DMS 273 treated with DMSO at 0.1 percent for 48 hours (cell line): ENCODE results near the gene PDE4B.

Source experiments
- DNase-seq: peaks from one replicate; lab custom pipeline; 2025; lab: John Stamatoyannopoulos, UW

The PDE4B gene

GRCh38 chr1:66285618-66286270 lies 493.0 kb downstream of the PDE4B start:
- no peak for DNase-seq

DNA sequence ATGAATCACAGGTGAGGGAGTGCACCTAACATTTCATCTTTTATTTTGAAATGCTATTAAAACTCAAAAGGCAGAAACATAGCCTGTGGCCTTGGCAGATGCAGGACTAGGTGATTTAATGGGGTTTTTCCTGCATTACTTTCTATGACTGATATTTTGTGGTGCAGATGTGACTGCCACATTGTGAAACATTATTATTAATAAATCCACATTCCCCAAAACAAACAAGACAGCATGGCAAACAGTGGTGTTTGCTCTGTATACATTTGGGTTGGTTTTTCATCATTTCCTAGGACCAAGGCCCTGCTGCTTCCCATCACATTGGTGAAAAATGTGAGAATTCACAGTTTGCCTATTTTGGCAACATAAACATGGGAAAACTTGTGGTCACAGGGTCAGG lies 493.6 kb downstream of the PDE4B start:
- no peak for DNase-seq

- DNase-seq: no peak
These were observed 495.4 kb downstream of the PDE4B start for GRCh38 chr1:66288048-66288447.

DNA sequence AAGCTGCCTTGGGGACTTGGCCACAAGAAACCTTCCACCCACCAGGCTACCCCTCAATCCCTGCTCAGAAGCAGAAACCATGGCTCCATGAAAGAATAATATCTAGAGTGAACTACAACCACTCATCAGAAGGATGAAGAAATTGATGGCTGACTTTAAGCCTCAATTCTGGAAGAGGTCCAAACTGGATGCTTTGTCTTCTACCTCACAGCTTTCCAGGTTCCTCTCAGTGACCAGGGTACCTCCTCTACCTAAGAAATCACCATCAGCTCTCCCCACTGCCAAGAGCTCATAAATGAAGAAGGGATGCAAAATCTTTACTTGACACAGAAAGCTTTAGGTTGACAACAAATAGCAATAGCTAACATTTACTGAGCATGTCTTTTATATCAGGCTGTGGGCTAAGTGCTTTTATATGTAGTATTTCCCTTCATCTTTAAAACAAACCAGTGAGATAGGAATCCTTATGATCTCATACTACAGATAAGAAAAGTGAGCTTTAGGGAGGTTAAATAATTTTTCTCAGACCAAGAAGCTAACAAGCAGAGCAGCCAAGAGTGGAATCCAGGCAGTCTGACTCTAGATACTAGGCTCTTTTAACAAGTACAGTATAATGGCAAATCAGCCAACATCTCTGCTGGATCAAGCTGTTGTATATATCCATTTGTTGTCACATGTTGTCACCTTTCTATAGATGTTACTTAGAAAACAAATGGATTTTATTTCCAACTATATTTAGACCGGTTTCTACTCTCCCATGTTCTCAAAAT lies 498.3 kb downstream of the PDE4B start:
- DNase-seq: no peak

GRCh38 chr1:66291531-66291864 lies 498.8 kb downstream of the PDE4B start:
- no peak for DNase-seq

DNA sequence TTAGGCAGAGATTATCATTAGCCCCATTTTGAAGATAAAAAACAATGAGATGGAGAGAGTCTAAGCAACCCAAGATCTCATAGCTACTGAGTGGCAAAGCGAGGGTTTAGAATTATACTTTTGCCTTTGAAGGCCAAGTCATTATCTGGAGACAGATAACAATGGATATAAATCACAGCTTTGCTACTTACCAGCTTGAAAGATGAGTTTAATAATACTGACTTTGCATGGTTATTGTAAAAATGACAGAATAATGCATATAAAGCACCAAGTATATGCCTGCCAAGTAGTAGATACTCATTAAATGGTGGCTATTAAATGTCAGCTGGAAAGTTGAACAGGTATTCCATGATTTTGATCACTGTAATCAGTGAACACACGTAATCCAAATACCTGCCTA lies 499.6 kb downstream of the PDE4B start:
- no peak for DNase-seq

DNA sequence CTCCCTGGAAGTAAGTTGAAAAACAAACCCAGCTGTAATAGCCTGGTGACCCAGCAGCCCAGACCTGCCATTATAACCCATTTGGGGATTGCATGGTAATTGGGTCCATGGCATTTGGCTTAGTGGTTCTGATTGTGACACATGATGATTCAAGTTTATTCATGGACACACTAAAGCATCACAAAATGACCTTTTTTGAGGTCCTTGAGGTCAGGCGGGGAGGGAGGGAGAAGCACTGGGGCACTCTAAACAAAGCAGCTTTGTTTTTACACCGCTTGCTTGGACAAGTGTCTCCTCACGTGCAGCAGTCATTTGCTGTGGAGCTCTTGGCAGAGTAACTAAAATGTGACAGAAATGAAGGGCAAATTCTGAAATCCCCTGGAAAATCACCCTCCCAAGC lies 500.2 kb downstream of the PDE4B start:
- no peak for DNase-seq

GRCh38 chr1:66294707-66295370 lies 502.1 kb downstream of the PDE4B start:
- no peak for DNase-seq

DNA sequence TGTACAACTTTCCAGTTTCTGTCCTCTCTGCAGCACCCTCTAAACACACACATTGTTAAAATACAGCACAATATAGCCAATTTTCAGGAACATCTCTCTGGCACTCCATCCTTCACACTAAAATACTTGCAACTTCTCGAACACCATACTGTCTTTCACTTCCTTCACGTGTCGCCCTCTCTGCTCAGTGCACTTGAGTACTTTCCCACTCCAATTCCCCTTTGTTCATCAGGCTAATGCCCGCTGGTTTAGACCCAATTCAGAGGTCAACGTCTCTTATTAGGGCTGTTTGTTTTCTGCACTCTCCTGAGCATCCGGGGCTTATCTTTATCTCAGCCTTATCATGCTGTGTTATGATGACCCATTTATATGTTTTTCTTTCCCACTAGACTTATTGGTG lies 503.1 kb downstream of the PDE4B start:
- DNase-seq: no peak

GRCh38 chr1:66296370-66296769 lies 503.7 kb downstream of the PDE4B start:
- no peak for DNase-seq

DNA sequence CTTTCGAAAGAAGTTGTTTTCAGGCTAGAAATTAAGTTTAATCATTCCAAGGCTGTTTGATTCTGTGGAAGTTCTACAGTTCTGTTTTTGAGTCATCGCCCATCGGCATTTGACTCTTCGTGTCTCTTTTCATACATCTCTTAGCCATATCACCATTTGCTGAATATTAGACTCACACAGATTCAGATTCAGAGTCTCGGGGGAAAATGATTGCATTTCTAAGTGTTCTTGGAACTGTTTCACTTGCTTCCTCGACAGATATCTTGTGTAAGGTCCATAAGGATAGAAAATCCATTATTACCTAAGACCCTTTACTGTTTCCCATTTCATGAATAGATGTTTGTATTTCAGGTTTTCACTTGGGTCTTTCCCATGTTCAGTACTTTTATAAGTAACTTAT lies 504.3 kb downstream of the PDE4B start:
- no peak for DNase-seq

DNA sequence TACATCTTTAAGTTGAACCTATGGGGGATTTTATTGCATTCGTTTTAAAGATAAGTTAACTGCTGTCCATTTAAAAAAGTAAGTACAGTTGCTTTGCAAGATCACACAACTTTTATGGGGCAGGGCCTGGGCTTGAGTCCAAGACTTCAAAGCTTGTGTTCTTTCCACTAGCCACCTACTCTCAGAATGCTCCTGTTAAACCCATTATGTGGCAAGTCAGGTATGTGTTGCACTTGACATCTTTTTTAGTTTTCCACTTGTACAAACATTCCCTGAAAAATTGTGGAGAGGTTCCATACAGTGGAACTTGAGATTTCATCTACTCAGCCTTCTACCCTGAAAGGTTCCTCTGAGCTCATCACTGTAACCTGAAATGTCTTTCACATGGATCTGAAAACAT lies 505.8 kb downstream of the PDE4B start:
- DNase-seq: no peak

- DNase-seq: no peak
These were observed 507.7 kb downstream of the PDE4B start for GRCh38 chr1:66300280-66300971.

GRCh38 chr1:66300972-66301451 lies 508.3 kb downstream of the PDE4B start:
- no peak for DNase-seq

DNA sequence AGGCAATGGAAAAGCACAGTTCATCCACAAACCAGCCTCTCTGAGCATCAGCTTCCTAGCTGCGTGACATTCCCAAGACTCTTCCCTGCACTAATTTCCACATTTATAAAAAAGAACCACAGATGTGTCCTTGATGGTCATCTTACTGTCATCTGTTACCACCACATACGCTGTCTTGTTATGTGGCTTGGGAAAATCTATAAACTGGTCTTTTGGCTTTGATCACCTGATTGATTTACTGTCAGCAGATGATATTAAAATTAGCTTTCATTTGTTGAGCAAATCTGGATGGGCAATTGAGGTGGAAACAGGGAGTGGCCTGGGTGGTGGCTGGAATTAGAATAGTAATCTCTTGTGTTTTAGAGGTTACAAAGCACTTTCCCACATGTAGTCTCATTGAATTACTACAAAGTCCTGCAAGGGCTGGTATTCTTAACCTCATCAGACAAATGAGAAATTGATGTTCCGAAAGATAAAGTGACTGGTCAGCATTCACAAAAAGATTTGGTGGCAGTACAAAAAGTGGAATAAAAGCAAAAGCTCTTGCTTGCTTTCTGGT lies 509.6 kb downstream of the PDE4B start:
- DNase-seq: no peak

DNA sequence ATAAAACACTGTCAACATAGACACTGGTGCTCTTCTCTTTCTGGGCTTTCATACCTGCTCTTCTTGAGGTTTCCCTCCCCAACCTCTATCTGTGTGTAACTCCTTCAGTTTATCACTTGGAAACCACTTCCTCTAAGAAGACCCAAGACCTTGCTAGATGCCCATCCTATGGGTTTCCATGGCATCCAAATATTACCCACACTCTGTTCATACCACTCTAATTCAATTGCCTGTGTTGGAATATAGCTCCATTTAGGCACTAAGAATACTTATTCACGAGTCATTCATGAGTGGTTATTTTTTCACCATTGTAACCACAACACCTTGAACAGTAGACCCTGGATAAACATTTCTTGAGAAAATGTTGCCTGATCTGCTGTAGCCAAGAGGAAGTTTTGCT lies 510.1 kb downstream of the PDE4B start:
- no peak for DNase-seq

- DNase-seq: no peak
These were observed 511.0 kb downstream of the PDE4B start for GRCh38 chr1:66303646-66304045.

DNA sequence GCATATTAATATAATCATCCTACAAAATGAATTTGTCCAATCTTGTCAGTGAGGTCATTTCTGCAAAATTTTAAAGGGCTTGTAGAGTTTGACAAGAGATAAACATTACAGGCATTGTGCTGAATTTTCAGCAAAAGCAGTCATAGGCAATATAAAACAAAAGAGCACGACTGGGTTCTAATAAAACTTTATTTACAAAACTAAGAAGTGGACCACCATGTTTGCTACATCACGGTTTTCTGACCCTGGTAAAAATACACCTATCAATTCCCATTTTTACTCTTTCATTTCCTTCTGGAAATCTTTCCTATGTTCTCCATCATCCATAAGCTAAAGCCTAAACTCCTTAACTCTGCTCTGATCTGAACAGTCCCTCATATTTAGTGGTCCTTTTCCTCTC lies 511.4 kb downstream of the PDE4B start:
- no peak for DNase-seq

DNA sequence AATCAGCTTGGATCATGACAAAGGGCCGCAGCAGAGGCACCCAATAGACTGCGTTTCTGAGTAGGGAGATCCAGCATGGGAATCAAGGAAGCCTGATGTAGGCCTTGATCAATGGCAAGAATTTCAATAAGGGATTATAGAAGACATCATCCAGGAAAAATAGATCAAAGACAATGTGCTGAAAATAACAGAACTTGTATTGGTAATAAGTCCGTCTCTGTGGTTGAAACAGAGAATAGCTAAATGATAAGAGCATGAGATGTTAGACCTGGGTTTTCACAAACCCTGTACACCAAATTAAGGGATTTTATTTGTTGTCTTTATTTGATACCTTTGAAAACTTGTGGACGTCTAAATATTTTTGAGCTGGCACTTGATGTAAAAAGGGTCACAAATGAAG lies 513.2 kb downstream of the PDE4B start:
- DNase-seq: no peak

GRCh38 chr1:66309006-66309741 lies 516.5 kb downstream of the PDE4B start:
- DNase-seq: no peak

GRCh38 chr1:66311092-66311491 lies 518.4 kb downstream of the PDE4B start:
- DNase-seq: no peak

DNA sequence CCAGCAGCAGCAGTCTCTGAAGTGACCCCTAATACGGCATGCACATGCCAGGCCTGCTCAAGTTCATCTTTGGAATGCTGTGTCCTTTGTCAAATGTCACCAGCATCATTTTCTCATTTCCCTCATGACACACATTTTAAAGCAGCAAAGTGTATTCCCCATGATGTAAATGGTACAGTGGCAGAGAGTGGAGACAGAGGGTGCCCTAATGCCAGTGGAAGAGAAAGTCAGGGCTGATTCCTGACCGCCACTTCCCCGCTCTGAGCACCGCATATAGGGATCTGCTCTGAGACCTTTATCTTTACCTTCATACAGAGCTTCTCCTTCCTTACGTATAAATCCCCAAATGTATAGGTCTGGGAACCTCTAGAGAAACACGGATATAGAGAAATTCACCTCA lies 518.9 kb downstream of the PDE4B start:
- no peak for DNase-seq
